ENCODE results near the gene PTCH2. TPM values are rescaled to one million over a fixed set of nuclear protein-coding genes. Genes with fewer than 3 reads are reported as not detected.

PTCH2 gene
- total and polyA plus RNA-seq, 2 of the 13 experiments (the other 11 are each of a cell fraction or from before 2014, with no cell fraction given): 0.60 to 1.5 TPM

DNA sequence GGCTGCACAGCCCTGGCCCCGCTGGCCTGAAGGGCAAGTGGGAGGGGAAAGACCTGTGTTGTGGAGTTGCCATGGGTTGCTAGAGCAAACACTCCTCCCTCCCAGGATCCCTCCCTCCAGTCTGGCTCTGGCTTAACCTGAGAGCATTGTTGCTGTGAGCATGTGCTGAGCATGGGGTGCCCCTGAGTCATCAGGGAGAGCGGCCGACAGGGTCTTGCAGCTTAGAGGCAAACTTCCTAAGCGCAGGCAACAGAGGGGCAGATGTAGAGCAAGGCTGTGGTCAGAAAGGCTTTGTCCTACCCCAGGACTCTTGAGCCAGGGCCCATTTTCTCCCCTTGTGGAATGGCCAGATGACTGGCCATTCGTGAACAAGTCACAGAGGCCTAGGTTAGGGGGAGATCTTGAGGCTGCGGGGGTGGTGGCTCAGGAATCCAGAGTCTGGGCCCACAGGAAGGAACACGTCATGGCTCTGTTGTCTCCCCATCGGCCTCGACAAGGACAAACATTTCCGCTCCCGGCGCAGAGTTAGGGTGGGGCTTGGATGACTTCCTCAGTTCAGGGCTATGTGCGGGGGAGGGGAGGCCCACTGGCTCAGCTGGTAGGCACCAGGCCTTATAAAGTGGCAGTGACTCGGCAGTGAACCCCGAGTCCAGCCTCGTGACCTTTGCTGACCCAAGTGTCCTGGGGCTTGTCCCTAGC is 35.5 kb downstream of the PTCH2 start (continued):
- no peak for TF ChIP-seq SOX6 (IDR thresholded peaks at IDR 0.05)
- TF ChIP-seq SOX6 (CRISPR knock-in tag; IDR thresholded peaks at IDR 0.05): peak; percentile 88
- TF ChIP-seq ZNF24 (IDR thresholded peaks at IDR 0.05): no peak; the same call in 1 of the 2 replicates
- no peak for TF ChIP-seq ZBTB21 (CRISPR knock-in tag; IDR thresholded peaks at IDR 0.05)
- TF ChIP-seq ZNF274 (CRISPR knock-in tag; IDR thresholded peaks at IDR 0.05): peak; percentile 90
- TF ChIP-seq ZNF44 (CRISPR knock-in tag; IDR thresholded peaks at IDR 0.05): 0 out of 2 replicates have a peak, but pooled peaks have one; percentile 39
- TF ChIP-seq, protein P1, sequence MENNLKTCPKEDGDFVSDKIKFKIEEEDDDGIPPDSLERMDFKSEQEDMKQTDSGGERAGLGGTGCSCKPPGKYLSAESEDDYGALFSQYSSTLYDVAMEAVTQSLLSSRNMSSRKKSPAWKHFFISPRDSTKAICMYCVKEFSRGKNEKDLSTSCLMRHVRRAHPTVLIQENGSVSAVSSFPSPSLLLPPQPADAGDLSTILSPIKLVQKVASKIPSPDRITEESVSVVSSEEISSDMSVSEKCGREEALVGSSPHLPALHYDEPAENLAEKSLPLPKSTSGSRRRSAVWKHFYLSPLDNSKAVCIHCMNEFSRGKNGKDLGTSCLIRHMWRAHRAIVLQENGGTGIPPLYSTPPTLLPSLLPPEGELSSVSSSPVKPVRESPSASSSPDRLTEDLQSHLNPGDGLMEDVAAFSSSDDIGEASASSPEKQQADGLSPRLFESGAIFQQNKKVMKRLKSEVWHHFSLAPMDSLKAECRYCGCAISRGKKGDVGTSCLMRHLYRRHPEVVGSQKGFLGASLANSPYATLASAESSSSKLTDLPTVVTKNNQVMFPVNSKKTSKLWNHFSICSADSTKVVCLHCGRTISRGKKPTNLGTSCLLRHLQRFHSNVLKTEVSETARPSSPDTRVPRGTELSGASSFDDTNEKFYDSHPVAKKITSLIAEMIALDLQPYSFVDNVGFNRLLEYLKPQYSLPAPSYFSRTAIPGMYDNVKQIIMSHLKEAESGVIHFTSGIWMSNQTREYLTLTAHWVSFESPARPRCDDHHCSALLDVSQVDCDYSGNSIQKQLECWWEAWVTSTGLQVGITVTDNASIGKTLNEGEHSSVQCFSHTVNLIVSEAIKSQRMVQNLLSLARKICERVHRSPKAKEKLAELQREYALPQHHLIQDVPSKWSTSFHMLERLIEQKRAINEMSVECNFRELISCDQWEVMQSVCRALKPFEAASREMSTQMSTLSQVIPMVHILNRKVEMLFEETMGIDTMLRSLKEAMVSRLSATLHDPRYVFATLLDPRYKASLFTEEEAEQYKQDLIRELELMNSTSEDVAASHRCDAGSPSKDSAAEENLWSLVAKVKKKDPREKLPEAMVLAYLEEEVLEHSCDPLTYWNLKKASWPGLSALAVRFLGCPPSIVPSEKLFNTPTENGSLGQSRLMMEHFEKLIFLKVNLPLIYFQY (CRISPR knock-in tag; IDR thresholded peaks at IDR 0.05; ENCODE audit: borderline replicate concordance): no peak

DNA sequence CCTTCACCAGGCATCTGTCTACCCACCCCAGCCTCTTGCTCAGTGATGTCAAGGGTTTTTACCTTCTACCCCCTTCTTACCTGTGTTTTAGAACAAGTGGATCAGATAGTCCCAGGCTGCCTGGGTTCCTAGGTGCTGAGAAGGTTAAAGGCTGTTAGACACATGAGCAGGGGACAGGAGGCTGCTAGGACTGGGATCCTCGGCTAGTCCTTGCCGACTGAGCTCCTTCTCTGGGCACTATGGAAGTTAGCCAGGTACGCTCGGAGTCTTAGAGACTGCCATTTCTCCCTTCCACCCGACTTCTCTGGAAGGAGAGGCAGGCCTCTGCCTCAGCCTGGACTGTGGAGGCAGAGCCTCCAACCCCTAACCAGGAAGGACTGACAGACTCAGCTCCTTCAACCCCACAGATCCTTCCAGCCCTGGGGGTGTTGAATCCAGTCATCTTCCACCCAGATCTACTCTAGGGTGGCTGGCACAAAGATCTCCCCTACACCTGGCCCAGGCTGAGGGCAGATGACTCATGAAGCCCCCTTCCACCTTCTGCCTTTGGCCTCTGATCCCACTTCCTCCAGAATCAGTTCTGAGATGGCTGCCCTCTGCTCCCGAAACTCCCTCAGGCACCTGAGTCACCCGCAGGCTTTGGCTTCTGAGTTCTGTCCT is 36.2 kb downstream of the PTCH2 start, which contains the start of gene DYNLT4:
Gene DYNLT4 (minus strand): TSS at position 648 of the 660 bp plus-strand sequence. CDS start 683 bp downstream, outside the sequence.
- DNase-seq (ENCODE audit: low spot score) (no peak), FAIRE-seq (no peak), ATAC-seq (peak; percentile 0; the same call in 2 of the 3 replicates)
- Histone ChIP-seq H3K27ac (ENCODE audit: extremely low read length, insufficient read depth, low read length) (peak within 1 kb of the TSS; percentile 100), H3K4me1 (ENCODE audit: insufficient read depth, low read length) (peaks cover 73% of the 10 kb centered on the region), H4K20me1 (ENCODE audit: insufficient read depth, low read length) (0 out of 2 replicates have a peak, but pooled peaks cover 6% of the 10 kb centered on the region), H3K27me3 (ENCODE audit: control insufficient read depth in 1 of 2, insufficient read depth in 2 of 2, low read length in 2 of 2) (no peaks in the 10 kb centered on the region), H3K9me3 (ENCODE audit: low read length) (no peaks in the 10 kb centered on the region), H3K36me3 (replicated peaks in 1 of 2; ENCODE audit: control insufficient read depth in 1 of 2, insufficient read depth in 2 of 2, low read length in 2 of 2) (peaks cover 6 to 38% of the 10 kb centered on the region in 2 experiments; a peak in 4 of 5 replicates), H3K4me2 (ENCODE audit: low read depth, low read length) (peak within 1 kb of the TSS; percentile 98), H3K79me2 (ENCODE audit: insufficient read depth, low read length) (peaks cover 14% of the 10 kb centered on the region), H3K9ac (ENCODE audit: insufficient read depth, low read depth, low read length) (peak within 1 kb of the TSS; percentile 99), H2AFZ (ENCODE audit: low read length) (no peak within 1 kb of the TSS), H3K4me3 (replicated peaks in 1 of 3; ENCODE audit: insufficient read depth in 1 of 3, low read depth in 2 of 3, low read length in 3 of 3) (peak within 1 kb of the TSS; percentile 70 to 87 (median 78))
- ChIA-PET CTCF (ENCODE audit: low intra/inter-chr PET ratio, low total read pairs) (no interaction called here), POLR2A (interaction anchor here (1.2 to 12.9 kb wide), 12 partner anchors 8 to 497 kb away, joined by 5 to 570 read pairs (median 24); partner anchors contain the start of genes BEST4, HECTD3, PLK3 and PTCH2)
- 0% methylated on average over 1 of the region's 7 CpGs for WGBS (ENCODE audit: low lambda C conversion rate)
- intact Hi-C loops (cut with micrococcal nuclease; ENCODE audit: unreplicated experiment): no loop called here
- TSS peak; percentile 78 for BruUV-seq (replicated peaks)
- in situ Hi-C loops (cut with HindIII; ENCODE audit: extremely low pct_ligation_motif_present, low pct_unique_long_range_greater_than_20kb): no loop called here
- TF ChIP-seq ZNF572 (CRISPR knock-in tag; IDR thresholded peaks at IDR 0.05) (0 out of 2 replicates have a peak, but pooled peaks have one; percentile 66), MED13 (CRISPR knock-in tag; IDR thresholded peaks at IDR 0.05) (0 out of 2 replicates have a peak, but pooled peaks have one; percentile 10), ZNF773 (CRISPR knock-in tag; IDR thresholded peaks at IDR 0.05; ENCODE audit: borderline replicate concordance) (no peak), SPEN (CRISPR knock-in tag; IDR thresholded peaks at IDR 0.05; ENCODE audit: low read depth) (no peak), ZNF780A (CRISPR knock-in tag; IDR thresholded peaks at IDR 0.05) (no peak)
- TF ChIP-seq, protein P2, sequence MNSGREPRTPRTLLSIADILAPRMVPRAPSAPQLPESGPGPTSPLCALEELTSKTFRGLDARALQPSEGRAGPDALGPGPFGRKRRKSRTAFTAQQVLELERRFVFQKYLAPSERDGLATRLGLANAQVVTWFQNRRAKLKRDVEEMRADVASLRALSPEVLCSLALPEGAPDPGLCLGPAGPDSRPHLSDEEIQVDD (CRISPR knock-in tag; IDR thresholded peaks at IDR 0.05; ENCODE audit: borderline replicate concordance): no peak
- TF ChIP-seq, protein P3, sequence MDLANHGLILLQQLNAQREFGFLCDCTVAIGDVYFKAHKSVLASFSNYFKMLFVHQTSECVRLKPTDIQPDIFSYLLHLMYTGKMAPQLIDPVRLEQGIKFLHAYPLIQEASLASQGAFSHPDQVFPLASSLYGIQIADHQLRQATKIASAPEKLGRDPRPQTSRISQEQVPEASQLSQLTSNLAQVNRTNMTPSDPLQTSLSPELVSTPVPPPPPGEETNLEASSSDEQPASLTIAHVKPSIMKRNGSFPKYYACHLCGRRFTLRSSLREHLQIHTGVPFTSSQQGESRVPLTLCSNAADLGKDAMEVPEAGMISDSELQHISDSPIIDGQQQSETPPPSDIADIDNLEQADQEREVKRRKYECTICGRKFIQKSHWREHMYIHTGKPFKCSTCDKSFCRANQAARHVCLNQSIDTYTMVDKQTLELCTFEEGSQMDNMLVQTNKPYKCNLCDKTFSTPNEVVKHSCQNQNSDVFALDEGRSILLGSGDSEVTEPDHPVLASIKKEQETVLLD (CRISPR knock-in tag; IDR thresholded peaks at IDR 0.05; ENCODE audit: low read depth): no peak
- TF ChIP-seq, protein P4, sequence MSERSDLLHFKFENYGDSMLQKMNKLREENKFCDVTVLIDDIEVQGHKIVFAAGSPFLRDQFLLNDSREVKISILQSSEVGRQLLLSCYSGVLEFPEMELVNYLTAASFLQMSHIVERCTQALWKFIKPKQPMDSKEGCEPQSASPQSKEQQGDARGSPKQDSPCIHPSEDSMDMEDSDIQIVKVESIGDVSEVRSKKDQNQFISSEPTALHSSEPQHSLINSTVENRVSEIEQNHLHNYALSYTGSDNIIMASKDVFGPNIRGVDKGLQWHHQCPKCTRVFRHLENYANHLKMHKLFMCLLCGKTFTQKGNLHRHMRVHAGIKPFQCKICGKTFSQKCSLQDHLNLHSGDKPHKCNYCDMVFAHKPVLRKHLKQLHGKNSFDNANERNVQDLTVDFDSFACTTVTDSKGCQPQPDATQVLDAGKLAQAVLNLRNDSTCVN (CRISPR knock-in tag; IDR thresholded peaks at IDR 0.05; ENCODE audit: borderline replicate concordance): 0 out of 2 replicates have a peak, but pooled peaks have one; percentile 34

Data from HepG2 (cell line).